B cell (primary cell): ENCODE measurements around the gene TNFAIP1. TPM values are rescaled to one million over a fixed set of nuclear protein-coding genes. Genes with fewer than 3 reads are reported as not detected.

ENCODE experiments used
- ATAC-seq: fragments of 200-7000 bp; cut with Tn5 transposase; one replicate; pipeline ENCODE4 v1.10.0; 2021; ENCODE audit warnings: low read depth, mild to moderate bottlenecking, moderate number of reproducible peaks, moderate library complexity
- CTCF ChIA-PET: fragments of 350-600 bp; sonication (Branson Sonifier 250); formaldehyde crosslinking; loops from one replicate; lab custom pipeline; 2021; ENCODE audit warnings: antibody characterized with exemption, inconsistent platforms; lab: Charles Lee
- POLR2A ChIA-PET: fragments of 350-600 bp; sonication (Branson Sonifier 250); formaldehyde crosslinking; loops from one replicate; lab custom pipeline; 2021; ENCODE audit warnings: antibody characterized with exemption; lab: Charles Lee
- DNase-seq: peaks from one replicate; pipeline ENCODE4 v3.0.0; 2013
- H2AFZ ChIP-seq: 2 replicates; pipeline ENCODE4 v1.6.1; 2012; ENCODE audit warnings: mild to moderate bottlenecking, low read depth, low read length; ENCODE audit not compliant: insufficient read depth, poor library complexity, severe bottlenecking
- H3K27ac ChIP-seq, 2 donors: 1 replicate in 1 of 2; 2 replicates in 1 of 2; pipeline ENCODE4 v1.5.1; 2012 to 2013; ENCODE audit warnings: low read length in 2 of 2, mild to moderate bottlenecking in 2 of 2, moderate library complexity in 1 of 2
- H3K27me3 ChIP-seq, 4 experiments: fragments of 200-600 bp in 1 of 4; sonication (generic) in 1 of 4; replicated peaks in 1 of 4; 1 replicate in 2 of 4; 2 replicates in 2 of 4; pipeline versions ENCODE4 v1.6.1 to v1.7.0; 2013 to 2016; ENCODE audit warnings: low read length in 3 of 4, mild to moderate bottlenecking in 2 of 4, mixed read lengths in 1 of 4, moderate library complexity in 1 of 4; ENCODE audit not compliant: insufficient read depth in 4 of 4, control insufficient read depth in 3 of 4; ENCODE audit errors: control extremely low read depth in 1 of 4
- H3K36me3 ChIP-seq, 2 experiments: replicated peaks in 1 of 2; 1 replicate in 1 of 2; 2 replicates in 1 of 2; pipeline versions ENCODE4 v1.6.1 to v1.7.1; 2013; ENCODE audit warnings: low read length in 1 of 2; ENCODE audit not compliant: insufficient read depth in 2 of 2, control insufficient read depth in 1 of 2; ENCODE audit errors: control extremely low read depth in 1 of 2, extremely low read depth in 1 of 2
- H3K4me1 ChIP-seq, 2 donors: fragments of 200-600 bp in 1 of 2; sonication (generic) in 1 of 2; 1 replicate in 1 of 2; 2 replicates in 1 of 2; pipeline versions ENCODE4 v1.5.1 to v1.6.1; 2013 to 2017; ENCODE audit warnings: low read length in 2 of 2; ENCODE audit not compliant: control insufficient read depth in 2 of 2, insufficient read depth in 2 of 2
- H3K4me2 ChIP-seq: replicated peaks from 2 replicates; pipeline ENCODE3; 2012; ENCODE audit warnings: mild to moderate bottlenecking, low read depth, low read length; ENCODE audit not compliant: poor library complexity, severe bottlenecking
- H3K4me3 ChIP-seq, 5 experiments: fragments of 200-600 bp in 1 of 5; sonication (generic) in 1 of 5; 1 replicate in 3 of 5; 2 replicates in 2 of 5; pipeline versions ENCODE4 v1.5.1 to v1.7.0; 2011 to 2016; ENCODE audit warnings: low read length in 4 of 5, mild to moderate bottlenecking in 4 of 5, low read depth in 2 of 5, control low read depth in 1 of 5, moderate library complexity in 1 of 5; ENCODE audit not compliant: insufficient read depth in 1 of 5; ENCODE audit errors: control extremely low read depth in 1 of 5, extremely low read depth in 1 of 5
- H3K79me2 ChIP-seq: fragments of 200-600 bp; sonication (generic); one replicate; pipeline ENCODE4 v1.6.0; 2016; ENCODE audit warnings: low read length; ENCODE audit not compliant: control insufficient read depth, insufficient read depth
- H3K9ac ChIP-seq: fragments of 200-600 bp; sonication (generic); 2 replicates; pipeline ENCODE4 v1.6.1; 2017; ENCODE audit warnings: mild to moderate bottlenecking, low read length, moderate library complexity
- H3K9me3 ChIP-seq, 3 donors: one replicate each; pipeline versions ENCODE4 v1.6.1 to v1.7.1; 2013; ENCODE audit warnings: low read length in 2 of 3; ENCODE audit not compliant: control insufficient read depth in 2 of 3, insufficient read depth in 1 of 3; ENCODE audit errors: control extremely low read depth in 1 of 3
- H4K20me1 ChIP-seq: 2 replicates; pipeline ENCODE4 v1.6.0; 2012; ENCODE audit warnings: mild to moderate bottlenecking, low read length; ENCODE audit not compliant: insufficient read depth, control insufficient read depth, poor library complexity, severe bottlenecking
- H3K27ac Mint-ChIP-seq: one replicate; pipeline ENCODE4 v1.8.0; 2021; ENCODE audit warnings: mixed read lengths
- H3K27me3 Mint-ChIP-seq: one replicate; pipeline ENCODE4 v1.8.0; 2021; ENCODE audit warnings: mixed read lengths
- H3K4me1 Mint-ChIP-seq: one replicate; pipeline ENCODE4 v1.8.0; 2021; ENCODE audit warnings: mixed read lengths
- H3K4me3 Mint-ChIP-seq: one replicate; pipeline ENCODE4 v1.8.0; 2021; ENCODE audit warnings: mixed read lengths
- H3K9me3 Mint-ChIP-seq: one replicate; pipeline ENCODE4 v1.8.0; 2022; ENCODE audit warnings: mixed read lengths; ENCODE audit not compliant: insufficient read depth
- CTCF ChIP-seq: fragments of 200-600 bp; IDR thresholded peaks from one replicate; pipeline ENCODE4 v1.8.0; 2022; ENCODE audit warnings: antibody characterized with exemption, mild to moderate bottlenecking
- EZH2 ChIP-seq: IDR thresholded peaks from 2 replicates; pipeline ENCODE4 v1.6.1; 2012; ENCODE audit warnings: borderline replicate concordance, low read depth, mild to moderate bottlenecking, moderate library complexity, low read length; ENCODE audit not compliant: insufficient read depth, poor library complexity, severe bottlenecking
- WGBS: methylation state at CpG from one replicate; pipeline ENCODE4 v1.1.5; 2013; ENCODE audit warnings: missing lambda C conversion rate; ENCODE audit not compliant: insufficient coverage; 5-methylcytosine and 5-hydroxymethylcytosine counted together
- intact Hi-C: fragments of 100-400 bp; cut with micrococcal nuclease; formaldehyde crosslinking; loops from one replicate; pipeline ENCODE4 v1.10.0; 2022
- polyA plus RNA-seq: library from polyadenylated mRNA; depleted of rRNA; stranded (reverse); fragments of >200 nt; gene quantifications from 2 replicates; pipeline ENCODE4 v1.2.3, GENCODE V29; 2012
- total RNA-seq, 2 donors: library from RNA; stranded (reverse); fragments of 120-200 nt in 1 of 2; gene quantifications; 1 replicate in 1 of 2; 2 replicates in 1 of 2; pipeline versions ENCODE4 v1.2.3 to v1.2.4, GENCODE V29; 2013 to 2022

Gene TNFAIP1
- total and polyA plus RNA-seq, 2 donors (not counting 1 experiment from before 2014, with no cell fraction given) = 10.7 to 20.4 TPM

- H3K4me3 ChIP-seq = no peak within 1 kb of the TSS
- H3K9ac ChIP-seq = no peak within 1 kb of the TSS
- ChIA-PET POLR2A (no interaction called here), CTCF (interaction anchor here (0.7 kb wide), 1 partner anchor 252 kb away, joined by 3 read pairs; no protein-coding TSS in a partner anchor)
- H3K9me3 Mint-ChIP-seq = no peaks in the 10 kb centered on the region
- TF ChIP-seq EZH2 (no peak), CTCF (no peak)
- H3K79me2 ChIP-seq = no peaks in the 10 kb centered on the region
- H3K27ac ChIP-seq = no peak within 1 kb of the TSS
- H3K4me2 ChIP-seq = no peak within 1 kb of the TSS
- no peaks in the 10 kb centered on the region for H3K4me1 ChIP-seq
- ATAC-seq (no peak), DNase-seq (no peak)
- no peaks in the 10 kb centered on the region for H3K27me3 ChIP-seq
- H3K4me3 Mint-ChIP-seq = no peak within 1 kb of the TSS
- intact Hi-C loops = no loop called here
- H3K9me3 ChIP-seq = no peaks in the 10 kb centered on the region
- WGBS = 96% methylated on average over 8 of the region's 13 CpGs
- H2AFZ ChIP-seq = no peak within 1 kb of the TSS
- no peak within 1 kb of the TSS for H3K27ac Mint-ChIP-seq
- H4K20me1 ChIP-seq = peaks cover 12% of the 10 kb centered on the region
- no peaks in the 10 kb centered on the region for H3K4me1 Mint-ChIP-seq
- no peaks in the 10 kb centered on the region for H3K27me3 Mint-ChIP-seq
- H3K36me3 ChIP-seq = peaks cover 0 to 49% of the 10 kb centered on the region in 2 experiments
Observed at GRCh38 chr17:28364665-28365363, 29.3 kb downstream of the TNFAIP1 start, which contains the start of gene SEBOX. SEBOX (minus strand) TSS chr17:28365199; CDS start chr17:28365151, 48 bp downstream.

GRCh38 chr17:28365487-28365886 lies 29.9 kb downstream of the TNFAIP1 start:
- Histone ChIP-seq H3K9ac (no peak overlapping the region), H3K27ac (no peak overlapping the region), H3K27me3 (no peaks in the 10 kb centered on the region), H3K4me2 (no peak overlapping the region), H3K36me3 (peaks cover 0 to 43% of the 10 kb centered on the region in 2 experiments), H2AFZ (no peak overlapping the region), H3K79me2 (no peaks in the 10 kb centered on the region), H3K4me1 (no peaks in the 10 kb centered on the region), H3K9me3 (no peaks in the 10 kb centered on the region), H3K4me3 (no peak overlapping the region), H4K20me1 (peaks cover 9% of the 10 kb centered on the region)
- no peak for DNase-seq
- intact Hi-C loops = no loop called here
- Mint-ChIP-seq H3K9me3 (no peaks in the 10 kb centered on the region), H3K27me3 (no peaks in the 10 kb centered on the region), H3K4me3 (no peak overlapping the region), H3K4me1 (peaks cover under 1% of the 10 kb centered on the region), H3K27ac (no peak overlapping the region)
- no CpG with 5 or more reads among the region's 3 CpGs for WGBS
- POLR2A ChIA-PET = no interaction called here
- no peak for TF ChIP-seq CTCF
- no peak for TF ChIP-seq EZH2
- CTCF ChIA-PET = interaction anchor here (0.7 kb wide), 1 partner anchor 252 kb away, joined by 3 read pairs; no protein-coding TSS in a partner anchor
- ATAC-seq = no peak
